Epithelial cell of proximal tubule (primary cell): ENCODE measurements around the gene CTNND2. TPM values are rescaled to one million over a fixed set of nuclear protein-coding genes. Genes with fewer than 3 reads are reported as not detected.

Experiments used
- DNase-seq: peaks from one replicate; pipeline ENCODE4 v3.0.0-alpha.2; 2011; ENCODE audit warnings: low read depth
- H3K4me3 ChIP-seq: 2 replicates; pipeline ENCODE4 v1.5.1; 2011; ENCODE audit warnings: low read depth, mild to moderate bottlenecking, low read length
- CTCF ChIP-seq: conservative IDR thresholded peaks from 2 replicates; pipeline ENCODE4 v1.5.1; 2012; ENCODE audit warnings: low read depth, mild to moderate bottlenecking, low read length
- total RNA-seq: library from RNA; depleted of rRNA; stranded (reverse); fragments of >200 nt; gene quantifications from 2 replicates; pipeline ENCODE4 v1.2.3, GENCODE V29; 2015

Gene CTNND2
- total RNA-seq, 1 donor from 2014 or later: 0.12 TPM

- no peak for TF ChIP-seq CTCF
- no peak overlapping the region for H3K4me3 ChIP-seq
- DNase-seq: no peak
Observed at GRCh38 chr5:11230890-11231289, 673.4 kb downstream of the CTNND2 start.

GRCh38 chr5:11227064-11227463, 677.2 kb downstream of the CTNND2 start:
- DNase-seq: no peak
- no peak overlapping the region for H3K4me3 ChIP-seq
- TF ChIP-seq CTCF: no peak

- H3K4me3 ChIP-seq: no peak overlapping the region
- no peak for TF ChIP-seq CTCF
- no peak for DNase-seq
Observed at GRCh38 chr5:11224436-11225187, 679.6 kb downstream of the CTNND2 start.

- DNase-seq: no peak
- TF ChIP-seq CTCF: no peak
- no peak overlapping the region for H3K4me3 ChIP-seq
Observed at GRCh38 chr5:11222169-11222568, 682.1 kb downstream of the CTNND2 start.

GRCh38 chr5:11214864-11215644, 689.2 kb downstream of the CTNND2 start:
- no peak for DNase-seq
- no peak overlapping the region for H3K4me3 ChIP-seq
- TF ChIP-seq CTCF: no peak

- H3K4me3 ChIP-seq: no peak overlapping the region
- no peak for DNase-seq
Observed at GRCh38 chr5:11212706-11213105, 691.5 kb downstream of the CTNND2 start.

More at GRCh38 chr5:11212706-11213105, 691.5 kb downstream of the CTNND2 start:
- no peak for TF ChIP-seq CTCF
